ENCODE results near the gene ZNF579.
A peak's percentile ranks its signal among the peaks of the same experiment; 100 is the strongest.
"Not testable (repeated sequence)": the region's sequence is repeated elsewhere in the genome, so short reads cannot be mapped to it uniquely, and the experiment has no call there.

The ZNF579 gene

GRCh38 chr19:55588738-55589137 lies 8.1 kb upstream of the ZNF579 start:
- no peak overlapping the region for H2AFZ ChIP-seq (ENCODE audit: low read length)
- H3K4me1 ChIP-seq (ENCODE audit: low read length), result no peaks in the 10 kb centered on the region
- H3K9me3 ChIP-seq (replicated peaks; ENCODE audit: insufficient read depth, low read length), result no peaks in the 10 kb centered on the region
- no peak for TF ChIP-seq EZH2phosphoT487 (IDR thresholded peaks at IDR 0.05; ENCODE audit: low read length)
- no peak overlapping the region for H3K9ac ChIP-seq (ENCODE audit: low read length)
- no peaks in the 10 kb centered on the region for H3K36me3 ChIP-seq (replicated peaks; ENCODE audit: insufficient read depth, low read length)
- no peaks in the 10 kb centered on the region for H3K79me2 ChIP-seq (ENCODE audit: low read length)
- H3K9me2 ChIP-seq (replicated peaks; ENCODE audit: insufficient read depth, low read length), result no peaks in the 10 kb centered on the region
- H3K27ac ChIP-seq (ENCODE audit: low read length), result no peak overlapping the region
- peaks cover 52% of the 10 kb centered on the region for H3K27me3 ChIP-seq (replicated peaks; ENCODE audit: insufficient read depth, low read length)
- no peaks in the 10 kb centered on the region for H4K20me1 ChIP-seq (ENCODE audit: insufficient read depth, low read length)
- no peak overlapping the region for H3K4me3 ChIP-seq (ENCODE audit: low read length)
- no peak overlapping the region for H3K4me2 ChIP-seq (ENCODE audit: low read depth, low read length)
- DNase-seq, result no peak
- H3F3A ChIP-seq (ENCODE audit: insufficient read depth, low read length), result no peaks in the 10 kb centered on the region

GRCh38 chr19:55586976-55587668 lies 6.5 kb upstream of the ZNF579 start:
- no peak for TF ChIP-seq EZH2phosphoT487 (IDR thresholded peaks at IDR 0.05; ENCODE audit: low read length)
- TF ChIP-seq EZH2 (optimal IDR thresholded peaks at IDR 0.05; ENCODE audit: low read depth, low read length), result no peak
- TF ChIP-seq, protein P1, sequence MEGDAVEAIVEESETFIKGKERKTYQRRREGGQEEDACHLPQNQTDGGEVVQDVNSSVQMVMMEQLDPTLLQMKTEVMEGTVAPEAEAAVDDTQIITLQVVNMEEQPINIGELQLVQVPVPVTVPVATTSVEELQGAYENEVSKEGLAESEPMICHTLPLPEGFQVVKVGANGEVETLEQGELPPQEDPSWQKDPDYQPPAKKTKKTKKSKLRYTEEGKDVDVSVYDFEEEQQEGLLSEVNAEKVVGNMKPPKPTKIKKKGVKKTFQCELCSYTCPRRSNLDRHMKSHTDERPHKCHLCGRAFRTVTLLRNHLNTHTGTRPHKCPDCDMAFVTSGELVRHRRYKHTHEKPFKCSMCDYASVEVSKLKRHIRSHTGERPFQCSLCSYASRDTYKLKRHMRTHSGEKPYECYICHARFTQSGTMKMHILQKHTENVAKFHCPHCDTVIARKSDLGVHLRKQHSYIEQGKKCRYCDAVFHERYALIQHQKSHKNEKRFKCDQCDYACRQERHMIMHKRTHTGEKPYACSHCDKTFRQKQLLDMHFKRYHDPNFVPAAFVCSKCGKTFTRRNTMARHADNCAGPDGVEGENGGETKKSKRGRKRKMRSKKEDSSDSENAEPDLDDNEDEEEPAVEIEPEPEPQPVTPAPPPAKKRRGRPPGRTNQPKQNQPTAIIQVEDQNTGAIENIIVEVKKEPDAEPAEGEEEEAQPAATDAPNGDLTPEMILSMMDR (IDR thresholded peaks at IDR 0.05; ENCODE audit: low read length), result no peak
- Histone ChIP-seq H3K4me2 (ENCODE audit: low read depth, low read length) (peak overlapping the region; percentile 40), H3K9me2 (replicated peaks; ENCODE audit: insufficient read depth, low read length) (no peaks in the 10 kb centered on the region), H3K9me3 (replicated peaks; ENCODE audit: insufficient read depth, low read length) (no peaks in the 10 kb centered on the region), H3K79me2 (ENCODE audit: low read length) (no peaks in the 10 kb centered on the region), H3K4me1 (ENCODE audit: low read length) (no peaks in the 10 kb centered on the region), H3F3A (ENCODE audit: insufficient read depth, low read length) (no peaks in the 10 kb centered on the region), H3K27me3 (replicated peaks; ENCODE audit: insufficient read depth, low read length) (peaks cover 60% of the 10 kb centered on the region), H4K20me1 (ENCODE audit: insufficient read depth, low read length) (no peaks in the 10 kb centered on the region), H3K36me3 (replicated peaks; ENCODE audit: insufficient read depth, low read length) (no peaks in the 10 kb centered on the region), H3K4me3 (ENCODE audit: low read length) (peak overlapping the region; percentile 37), H3K9ac (ENCODE audit: low read length) (no peak overlapping the region), H2AFZ (ENCODE audit: low read length) (peak overlapping the region; percentile 34; the same call in 1 of the 2 replicates), H3K27ac (ENCODE audit: low read length) (no peak overlapping the region)
- peak; percentile 90 for DNase-seq

DNA sequence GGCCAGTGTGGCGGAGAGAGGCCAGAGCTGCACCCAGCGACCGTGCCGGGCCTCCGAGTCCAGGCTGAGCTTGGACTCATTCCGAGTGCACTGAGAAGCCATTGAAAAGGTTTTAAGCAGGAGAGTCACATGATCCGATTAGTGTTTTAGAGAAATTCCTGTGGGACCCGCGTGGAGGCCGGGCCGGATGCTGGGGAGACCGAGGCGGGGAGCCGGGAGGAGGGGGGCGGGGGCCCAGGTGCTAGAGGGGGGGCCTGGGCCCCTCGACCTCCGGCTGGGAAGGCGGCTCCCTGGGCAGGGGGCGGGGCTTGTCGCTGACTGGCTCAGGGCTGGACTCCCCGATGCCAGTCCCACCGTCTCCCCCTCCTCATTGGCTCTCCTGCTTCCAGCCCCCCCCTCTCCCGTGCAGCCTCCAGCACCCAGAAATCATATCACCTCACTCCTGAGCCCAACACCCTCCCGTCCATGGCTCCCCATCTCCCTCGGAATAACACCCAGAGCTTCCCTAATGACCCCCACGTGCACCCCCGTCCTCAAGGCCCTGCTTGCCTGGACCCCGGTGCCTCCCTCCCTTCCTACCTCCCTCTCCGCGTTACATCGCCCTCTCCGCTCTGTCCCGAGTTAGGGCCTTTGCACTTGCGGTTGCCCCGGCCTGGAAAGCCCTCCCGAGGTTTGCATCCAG lies 5.2 kb upstream of the ZNF579 start:
- DNase-seq, result no peak
- no peak overlapping the region for H3K27ac ChIP-seq (ENCODE audit: low read length)
- no peak overlapping the region for H2AFZ ChIP-seq (ENCODE audit: low read length)
- H4K20me1 ChIP-seq (ENCODE audit: insufficient read depth, low read length), result no peaks in the 10 kb centered on the region
- TF ChIP-seq, protein P1 (IDR thresholded peaks at IDR 0.05; ENCODE audit: low read length), result no peak
- TF ChIP-seq EZH2phosphoT487 (IDR thresholded peaks at IDR 0.05; ENCODE audit: low read length) (no peak), EZH2 (optimal IDR thresholded peaks at IDR 0.05; ENCODE audit: low read depth, low read length) (no peak)
- H3F3A ChIP-seq (ENCODE audit: insufficient read depth, low read length), result no peaks in the 10 kb centered on the region
- no peak overlapping the region for H3K9ac ChIP-seq (ENCODE audit: low read length)
- peaks cover 73% of the 10 kb centered on the region for H3K27me3 ChIP-seq (replicated peaks; ENCODE audit: insufficient read depth, low read length)
- H3K9me3 ChIP-seq (replicated peaks; ENCODE audit: insufficient read depth, low read length), result no peaks in the 10 kb centered on the region
- no peaks in the 10 kb centered on the region for H3K79me2 ChIP-seq (ENCODE audit: low read length)
- no peaks in the 10 kb centered on the region for H3K36me3 ChIP-seq (replicated peaks; ENCODE audit: insufficient read depth, low read length)
- no peaks in the 10 kb centered on the region for H3K9me2 ChIP-seq (replicated peaks; ENCODE audit: insufficient read depth, low read length)
- H3K4me2 ChIP-seq (ENCODE audit: low read depth, low read length), result no peak overlapping the region
- no peaks in the 10 kb centered on the region for H3K4me1 ChIP-seq (ENCODE audit: low read length)
- no peak overlapping the region for H3K4me3 ChIP-seq (ENCODE audit: low read length)

DNA sequence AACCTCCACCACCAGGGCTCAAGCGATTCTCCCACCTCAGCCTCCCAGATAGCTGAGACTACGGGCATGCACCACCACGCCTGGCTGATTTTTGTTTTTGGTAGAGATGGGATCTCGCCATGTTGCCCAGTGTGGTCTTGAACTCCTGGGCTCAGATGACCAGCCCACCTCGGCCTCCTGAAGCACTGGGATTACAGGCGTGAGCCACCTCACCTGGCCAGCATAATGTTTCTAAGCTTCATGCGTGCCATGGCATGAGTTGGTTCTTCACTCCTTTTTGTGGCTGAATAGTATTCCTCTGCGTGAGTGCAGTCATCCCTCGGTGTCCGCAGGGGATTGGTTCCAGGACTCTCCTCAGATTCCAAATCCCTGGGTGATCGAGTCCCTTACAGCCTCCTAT lies 4.2 kb upstream of the ZNF579 start:
- no peaks in the 10 kb centered on the region for H3K4me1 ChIP-seq (ENCODE audit: low read length)
- no peak for DNase-seq
- TF ChIP-seq EZH2 (optimal IDR thresholded peaks at IDR 0.05; ENCODE audit: low read depth, low read length) (no peak), EZH2phosphoT487 (IDR thresholded peaks at IDR 0.05; ENCODE audit: low read length) (no peak)
- TF ChIP-seq, protein P1 (IDR thresholded peaks at IDR 0.05; ENCODE audit: low read length), result no peak
- peaks cover 69% of the 10 kb centered on the region for H3K27me3 ChIP-seq (replicated peaks; ENCODE audit: insufficient read depth, low read length)
- no peak overlapping the region for H3K4me2 ChIP-seq (ENCODE audit: low read depth, low read length)
- no peak overlapping the region for H3K4me3 ChIP-seq (ENCODE audit: low read length)
- no peak overlapping the region for H3K9ac ChIP-seq (ENCODE audit: low read length)
- no peak overlapping the region for H2AFZ ChIP-seq (ENCODE audit: low read length)
- H3K9me3 ChIP-seq (replicated peaks; ENCODE audit: insufficient read depth, low read length), result no peaks in the 10 kb centered on the region
- no peaks in the 10 kb centered on the region for H3F3A ChIP-seq (ENCODE audit: insufficient read depth, low read length)
- H3K79me2 ChIP-seq (ENCODE audit: low read length), result no peaks in the 10 kb centered on the region
- H3K36me3 ChIP-seq (replicated peaks; ENCODE audit: insufficient read depth, low read length), result no peaks in the 10 kb centered on the region
- no peaks in the 10 kb centered on the region for H3K9me2 ChIP-seq (replicated peaks; ENCODE audit: insufficient read depth, low read length)
- H4K20me1 ChIP-seq (ENCODE audit: insufficient read depth, low read length), result no peaks in the 10 kb centered on the region
- H3K27ac ChIP-seq (ENCODE audit: low read length), result no peak overlapping the region

- not testable (repeated sequence) for H3K9me2 ChIP-seq (replicated peaks; ENCODE audit: insufficient read depth, low read length); H3K79me2 ChIP-seq (ENCODE audit: low read length); H4K20me1 ChIP-seq (ENCODE audit: insufficient read depth, low read length); H3K9me3 ChIP-seq (replicated peaks; ENCODE audit: insufficient read depth, low read length); DNase-seq; H3K9ac ChIP-seq (ENCODE audit: low read length); H2AFZ ChIP-seq (ENCODE audit: low read length); H3K36me3 ChIP-seq (replicated peaks; ENCODE audit: insufficient read depth, low read length); H3K27ac ChIP-seq (ENCODE audit: low read length); H3K4me1 ChIP-seq (ENCODE audit: low read length); H3K4me2 ChIP-seq (ENCODE audit: low read depth, low read length); H3F3A ChIP-seq (ENCODE audit: insufficient read depth, low read length); H3K4me3 ChIP-seq (ENCODE audit: low read length)
- peaks cover 63% of the 10 kb centered on the region for H3K27me3 ChIP-seq (replicated peaks; ENCODE audit: insufficient read depth, low read length)
Observed at GRCh38 chr19:55583897-55584296, 3.2 kb upstream of the ZNF579 start.

All from MM.1S (cell line).